ENCODE results near the gene LBR. TPM values are rescaled to one million over a fixed set of nuclear protein-coding genes. Genes with fewer than 3 reads are reported as not detected.

Gene LBR
- total RNA-seq, 1 experiment from 2014 or later = 60.9 TPM

- Histone ChIP-seq H3K4me2 (ENCODE audit: insufficient read depth, insufficient read length, low read length) (no peak overlapping the region), H3K9me3 (ENCODE audit: control insufficient read depth, low read depth, low read length) (no peaks in the 10 kb centered on the region), H2BK15ac (ENCODE audit: low read depth, low read length) (no peak overlapping the region), H3K18ac (ENCODE audit: insufficient read length, low read depth, low read length) (no peak overlapping the region), H3K79me2 (ENCODE audit: insufficient read depth, low read length) (no peaks in the 10 kb centered on the region), H2BK20ac (ENCODE audit: low read depth, low read length, poor library complexity, severe bottlenecking) (no peak overlapping the region), H3K4me1 (ENCODE audit: insufficient read depth, low read length) (peaks cover 8% of the 10 kb centered on the region; the same call in 1 of the 2 replicates), H3K23me2 (ENCODE audit: insufficient read length, low read depth, low read length, poor library complexity, severe bottlenecking) (no peaks in the 10 kb centered on the region), H4K5ac (ENCODE audit: insufficient read length, low read depth, low read length) (no peak overlapping the region), H3K14ac (ENCODE audit: insufficient read depth, low read length) (no peak overlapping the region), H3K9ac (ENCODE audit: extremely low read depth, insufficient read length, low read length) (no peak overlapping the region), H3K27ac (ENCODE audit: insufficient read length, low read depth, low read length) (no peak overlapping the region), H4K20me1 (ENCODE audit: control insufficient read depth, insufficient read depth, insufficient read length) (no peaks in the 10 kb centered on the region), H2BK120ac (ENCODE audit: low read depth, low read length, poor library complexity, severe bottlenecking) (no peak overlapping the region), H3K4ac (ENCODE audit: low read depth, low read length) (no peak overlapping the region), H3K56ac (ENCODE audit: insufficient read length, low read depth, low read length) (no peak overlapping the region), H4K91ac (ENCODE audit: insufficient read length, low read depth, low read length) (no peak overlapping the region), H2BK5ac (ENCODE audit: insufficient read length, low read length) (no peak overlapping the region), H3K23ac (ENCODE audit: insufficient read length, low read depth, low read length) (no peak overlapping the region), H4K8ac (replicated peaks; ENCODE audit: insufficient read length, low read depth, low read length) (no peak overlapping the region), H2AK5ac (ENCODE audit: insufficient read length, low read length) (no peak overlapping the region), H2BK12ac (ENCODE audit: insufficient read length, low read depth, low read length) (no peak overlapping the region), H3K79me1 (ENCODE audit: insufficient read depth, low read depth, low read length, poor library complexity, severe bottlenecking) (no peaks in the 10 kb centered on the region), H3T11ph (ENCODE audit: low read length) (no peak overlapping the region), H2AFZ (ENCODE audit: low read length) (no peak overlapping the region), H3K27me3 (ENCODE audit: insufficient read depth, low read length) (no peaks in the 10 kb centered on the region)
- no peak for DNase-seq
- no peaks in the 10 kb centered on the region; a peak in 1 of 5 replicates for H3K9me3 Mint-ChIP-seq
- peaks cover 25 to 30% of the 10 kb centered on the region in 2 experiments for H3K4me1 Mint-ChIP-seq
- no peaks in the 10 kb centered on the region for H3K36me3 Mint-ChIP-seq (ENCODE audit: insufficient read depth in 1 of 3, low read depth in 3 of 3)
- H3K27ac Mint-ChIP-seq = no peak overlapping the region
- TF ChIP-seq CTCF (conservative IDR thresholded peaks at IDR 0.05) = no peak
- no CpG with 5 or more reads among the region's 9 CpGs for WGBS (ENCODE audit: extremely low coverage, insufficient read length, low lambda C conversion rate)
- H3K27me3 Mint-ChIP-seq (ENCODE audit: low read depth) = peaks cover 15% of the 10 kb centered on the region
- no peak overlapping the region for H3K4me3 Mint-ChIP-seq
Observed at GRCh38 chr1:225448146-225448805, 20.4 kb upstream of the LBR start.
